Stimulated activated CD4-positive, alpha-beta T cell treated with anti-CD3 and anti-CD28 coated beads, Interleukin-1b, Interleukin-23, amount 100 ng/mL, for 4 hours (primary cell): Measurements from ENCODE around the gene CEP170B.
"Not testable (repeated sequence)": the region's sequence is repeated elsewhere in the genome, so short reads cannot be mapped to it uniquely, and the experiment has no call there.

Experiments
- DNase-seq, 2 donors: peaks; one replicate each; pipeline ENCODE4 v3.0.0-alpha.2; 2020; ENCODE audit warnings: low read depth in 2 of 2

CEP170B gene

GRCh38 chr14:104891121-104891551 is 26.1 kb downstream of the CEP170B start:
- no peak for DNase-seq

- no peak for DNase-seq
Measured at GRCh38 chr14:104891664-104892530, 26.8 kb downstream of the CEP170B start.

- DNase-seq, result no peak
Measured at GRCh38 chr14:104892531-104893434, 27.7 kb downstream of the CEP170B start.

GRCh38 chr14:104893435-104894207 is 28.6 kb downstream of the CEP170B start:
- DNase-seq, result no peak

- DNase-seq, result no peak
Measured at GRCh38 chr14:104894331-104895206, 29.5 kb downstream of the CEP170B start.

- no peak for DNase-seq
Measured at GRCh38 chr14:104895207-104895785, 30.2 kb downstream of the CEP170B start.

- no peak for DNase-seq
Measured at GRCh38 chr14:104895786-104896661, 31.0 kb downstream of the CEP170B start.

- DNase-seq, result no peak
Measured at GRCh38 chr14:104897330-104898194, 32.5 kb downstream of the CEP170B start.

- DNase-seq, result no peak
Measured at GRCh38 chr14:104898195-104898558, 33.1 kb downstream of the CEP170B start.

- no peak for DNase-seq
Measured at GRCh38 chr14:104898870-104899510, 33.9 kb downstream of the CEP170B start.

- DNase-seq, result no peak
Measured at GRCh38 chr14:104899781-104900180, 34.7 kb downstream of the CEP170B start.

- no peak for DNase-seq
Measured at GRCh38 chr14:104900639-104901512, 35.8 kb downstream of the CEP170B start.

- no peak for DNase-seq
Measured at GRCh38 chr14:104903990-104904389, 38.9 kb downstream of the CEP170B start.

- DNase-seq, result not testable (repeated sequence)
Measured at GRCh38 chr14:104904650-104905578, 39.8 kb downstream of the CEP170B start.

- not testable (repeated sequence) for DNase-seq
Measured at GRCh38 chr14:104905579-104905933, 40.5 kb downstream of the CEP170B start.

GRCh38 chr14:104908303-104908702 is 43.2 kb downstream of the CEP170B start:
- DNase-seq, result no peak
